ENCODE data around the gene SOX5. TPM values are rescaled to one million over a fixed set of nuclear protein-coding genes. Genes with fewer than 3 reads are reported as not detected.

The SOX5 gene
- total RNA-seq, 4 donors from 2014 or later = 47.1 to 56.8 (median 50.2) TPM

DNA sequence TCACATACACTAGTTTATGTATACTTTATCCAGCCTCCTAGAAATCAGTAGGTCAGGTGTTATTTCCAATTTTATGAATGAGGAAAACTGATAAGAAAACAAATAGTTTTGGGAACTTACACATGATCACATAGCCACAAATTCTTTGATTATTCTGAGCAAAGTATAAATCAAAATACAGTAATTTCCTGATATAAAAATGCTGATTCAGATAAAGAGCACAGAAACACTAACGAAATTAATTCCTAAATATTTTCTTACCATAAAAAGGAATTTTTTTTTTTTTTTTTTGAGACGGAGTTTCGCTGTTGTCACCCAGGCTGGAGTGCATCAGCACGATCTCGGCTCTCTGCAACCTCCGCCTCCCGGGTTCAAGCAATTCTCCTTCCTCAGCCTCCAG lies 275.4 kb downstream of the SOX5 start:
- TF ChIP-seq, protein P1, sequence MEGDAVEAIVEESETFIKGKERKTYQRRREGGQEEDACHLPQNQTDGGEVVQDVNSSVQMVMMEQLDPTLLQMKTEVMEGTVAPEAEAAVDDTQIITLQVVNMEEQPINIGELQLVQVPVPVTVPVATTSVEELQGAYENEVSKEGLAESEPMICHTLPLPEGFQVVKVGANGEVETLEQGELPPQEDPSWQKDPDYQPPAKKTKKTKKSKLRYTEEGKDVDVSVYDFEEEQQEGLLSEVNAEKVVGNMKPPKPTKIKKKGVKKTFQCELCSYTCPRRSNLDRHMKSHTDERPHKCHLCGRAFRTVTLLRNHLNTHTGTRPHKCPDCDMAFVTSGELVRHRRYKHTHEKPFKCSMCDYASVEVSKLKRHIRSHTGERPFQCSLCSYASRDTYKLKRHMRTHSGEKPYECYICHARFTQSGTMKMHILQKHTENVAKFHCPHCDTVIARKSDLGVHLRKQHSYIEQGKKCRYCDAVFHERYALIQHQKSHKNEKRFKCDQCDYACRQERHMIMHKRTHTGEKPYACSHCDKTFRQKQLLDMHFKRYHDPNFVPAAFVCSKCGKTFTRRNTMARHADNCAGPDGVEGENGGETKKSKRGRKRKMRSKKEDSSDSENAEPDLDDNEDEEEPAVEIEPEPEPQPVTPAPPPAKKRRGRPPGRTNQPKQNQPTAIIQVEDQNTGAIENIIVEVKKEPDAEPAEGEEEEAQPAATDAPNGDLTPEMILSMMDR (IDR thresholded peaks at IDR 0.05; ENCODE audit: low read depth) = no peak

DNA sequence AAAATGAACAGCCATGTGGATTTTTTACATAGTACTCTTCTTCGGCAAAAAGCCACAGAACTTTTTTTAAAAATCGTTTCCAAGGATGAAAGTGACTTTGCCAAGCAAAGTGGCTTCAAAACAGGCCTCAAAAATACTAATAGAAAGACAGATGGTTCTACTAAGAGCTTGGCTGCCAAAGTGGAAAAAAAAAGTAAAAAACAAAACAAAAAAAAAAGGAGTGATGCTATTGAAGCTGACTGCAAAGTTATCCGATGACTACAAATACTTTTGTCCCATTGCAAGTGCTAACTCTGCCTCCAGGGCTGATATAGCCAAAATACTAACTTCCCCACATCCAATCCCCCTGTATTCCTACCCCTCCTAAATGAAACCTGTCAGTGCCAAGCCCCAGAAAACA lies 277.6 kb downstream of the SOX5 start:
- TF ChIP-seq, protein P1 (IDR thresholded peaks at IDR 0.05; ENCODE audit: low read depth) = no peak

DNA sequence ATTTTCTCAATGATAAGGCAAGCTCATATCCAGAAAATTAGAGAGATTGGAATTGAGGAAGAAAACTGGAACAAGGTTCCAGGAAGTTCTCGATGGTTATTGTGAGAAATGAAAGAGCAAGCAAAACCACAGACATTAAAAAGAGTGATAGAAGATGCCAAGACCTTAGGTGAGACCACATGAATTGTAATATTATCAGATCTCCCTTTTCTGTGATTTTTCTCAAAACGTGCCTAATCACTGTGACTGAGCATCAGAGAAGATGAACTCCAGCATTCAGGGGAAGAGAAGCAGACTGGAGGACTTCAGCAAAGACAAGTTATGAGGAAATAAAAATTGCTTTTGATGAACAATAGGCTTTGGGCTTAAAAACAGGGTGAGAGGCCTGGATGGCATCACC lies 278.8 kb downstream of the SOX5 start:
- TF ChIP-seq, protein P1 (IDR thresholded peaks at IDR 0.05; ENCODE audit: low read depth) = no peak

DNA sequence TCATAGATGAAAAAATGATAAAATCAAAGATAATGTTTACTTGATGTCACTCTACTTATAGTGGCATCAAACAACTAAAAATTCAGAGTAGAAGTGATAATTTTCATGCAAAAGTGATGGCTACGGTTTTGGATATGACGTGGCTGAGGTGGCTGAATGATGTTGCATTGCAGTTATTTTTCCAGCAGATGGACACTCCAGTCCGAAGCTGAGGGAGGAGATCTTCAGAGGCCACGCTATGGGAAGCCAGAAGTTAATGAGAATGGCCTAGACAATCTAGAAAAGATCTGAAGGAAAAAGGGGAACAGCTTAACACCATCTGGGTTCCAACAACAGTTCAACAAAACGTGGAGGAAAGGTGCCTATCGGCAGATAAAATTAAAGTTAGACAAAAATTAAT lies 279.8 kb downstream of the SOX5 start:
- TF ChIP-seq, protein P1 (IDR thresholded peaks at IDR 0.05; ENCODE audit: low read depth) = no peak

DNA sequence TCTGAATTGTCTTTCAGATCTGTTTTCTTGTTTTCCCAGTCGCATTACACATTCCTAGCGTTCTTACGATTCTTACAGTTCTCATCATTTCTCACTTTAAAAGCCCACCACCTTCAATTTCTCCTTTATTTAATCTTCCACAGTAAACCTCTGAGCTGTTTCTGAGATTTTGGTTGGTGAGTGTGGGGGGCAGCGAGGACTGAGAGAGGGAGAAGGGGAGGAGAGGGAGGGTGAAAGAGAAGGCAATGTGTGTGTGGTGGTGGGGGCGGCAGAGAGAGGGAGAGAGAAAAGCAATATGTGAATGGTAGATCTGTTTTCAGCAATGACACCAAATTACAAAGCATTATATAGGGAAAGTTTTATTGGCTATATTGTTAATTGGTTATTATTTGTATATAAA lies 282.6 kb downstream of the SOX5 start:
- TF ChIP-seq, protein P1 (IDR thresholded peaks at IDR 0.05; ENCODE audit: low read depth) = no peak

DNA sequence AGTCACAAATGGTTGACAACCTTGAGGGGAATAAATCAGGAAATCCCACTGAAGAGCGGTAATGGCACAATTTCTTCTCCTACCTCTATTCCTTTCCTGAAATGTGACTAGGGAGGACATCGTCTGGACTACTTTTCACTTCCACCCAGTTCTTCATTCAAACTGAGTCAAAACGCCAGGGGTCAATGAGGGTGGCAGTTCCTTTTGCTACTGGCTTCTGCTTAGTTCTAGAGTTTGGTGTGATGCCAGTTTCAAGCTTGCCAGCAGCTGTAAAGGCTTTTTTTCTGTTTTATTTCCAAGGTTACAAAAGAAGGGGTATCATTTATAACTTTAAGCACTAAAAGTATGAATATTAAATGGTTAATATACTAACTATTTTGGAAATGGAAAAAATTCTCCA lies 286.5 kb downstream of the SOX5 start:
- TF ChIP-seq, protein P1 (IDR thresholded peaks at IDR 0.05; ENCODE audit: low read depth) = no peak

DNA sequence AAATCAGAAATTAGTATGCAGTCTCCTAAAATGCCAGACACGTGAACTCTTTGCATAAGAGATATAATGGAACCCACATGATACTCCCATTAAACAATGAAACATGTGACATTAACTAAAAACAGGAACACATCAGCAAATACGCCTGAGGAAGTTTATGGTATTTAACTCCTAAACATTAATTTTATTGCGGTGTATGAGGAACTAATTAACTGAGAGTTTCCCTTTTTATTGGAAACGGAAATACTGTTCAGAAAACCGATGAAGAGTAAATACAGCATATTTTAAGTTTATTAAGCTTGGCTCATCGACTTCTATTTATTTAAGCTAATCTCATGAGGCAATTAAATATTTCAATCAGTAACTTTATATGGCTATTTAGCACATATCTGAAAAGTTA lies 290.3 kb downstream of the SOX5 start:
- TF ChIP-seq, protein P1 (IDR thresholded peaks at IDR 0.05; ENCODE audit: low read depth) = no peak

Data from subcutaneous adipose tissue (tissue), 4 donors.